Hindlimb muscle (tissue), 1 donor: ENCODE measurements around the gene TTC16. TPM values are rescaled to one million over a fixed set of nuclear protein-coding genes. Genes with fewer than 3 reads are reported as not detected.
"Not testable (repeated sequence)": the region's sequence is repeated elsewhere in the genome, so short reads cannot be mapped to it uniquely, and the experiment has no call there.

Experiments
- DNase-seq: peaks from one replicate; pipeline ENCODE4 v3.0.0-alpha.2; 2013
- polyA plus RNA-seq: library from polyadenylated mRNA; unstranded; fragments of 120-200 nt; gene quantifications from one replicate; pipeline ENCODE4 v1.2.1, GENCODE V29; 2013; ENCODE audit not compliant: insufficient read length

TTC16 gene
- polyA plus RNA-seq, 1 donor = 0.04 TPM

DNA sequence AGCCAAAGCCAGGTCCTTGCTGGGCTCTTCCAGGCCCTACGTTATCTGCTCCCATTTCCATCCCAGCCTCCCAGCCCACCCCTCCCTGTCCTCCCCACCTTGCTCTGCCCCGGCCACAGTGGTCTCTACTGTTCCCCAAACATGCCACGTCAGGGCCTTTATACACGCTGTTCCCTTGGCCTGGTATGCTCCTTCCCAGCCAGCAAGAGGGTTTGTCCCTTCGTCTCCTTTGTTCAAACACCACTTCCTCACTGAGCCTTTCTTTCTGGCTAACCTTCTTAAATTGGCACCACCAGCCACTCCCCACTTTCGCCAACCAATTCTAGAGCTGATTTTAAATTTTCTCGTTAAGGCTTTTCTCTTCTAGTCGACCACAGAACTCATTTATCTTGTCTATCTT lies 52.8 kb downstream of the TTC16 start:
- DNase-seq = no peak

DNA sequence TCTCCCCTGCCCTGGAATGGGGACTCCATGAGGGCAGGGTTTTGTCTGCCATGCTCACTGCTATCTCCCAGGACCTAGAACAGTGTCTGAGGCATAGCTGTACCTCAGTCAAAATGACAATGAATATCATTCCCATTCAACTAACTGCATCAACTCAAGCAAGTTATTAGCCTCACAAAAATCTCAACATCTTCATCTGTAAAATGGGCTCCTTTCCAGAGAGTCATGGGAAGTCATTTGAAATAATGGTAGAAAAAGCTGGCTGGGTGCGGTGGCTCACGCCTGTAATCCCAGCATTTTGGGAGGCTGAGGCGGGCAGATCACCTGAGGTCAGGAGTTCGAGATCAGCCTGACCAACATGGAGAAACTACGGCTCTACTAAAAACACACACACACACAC lies 53.2 kb downstream of the TTC16 start:
- no peak for DNase-seq

DNA sequence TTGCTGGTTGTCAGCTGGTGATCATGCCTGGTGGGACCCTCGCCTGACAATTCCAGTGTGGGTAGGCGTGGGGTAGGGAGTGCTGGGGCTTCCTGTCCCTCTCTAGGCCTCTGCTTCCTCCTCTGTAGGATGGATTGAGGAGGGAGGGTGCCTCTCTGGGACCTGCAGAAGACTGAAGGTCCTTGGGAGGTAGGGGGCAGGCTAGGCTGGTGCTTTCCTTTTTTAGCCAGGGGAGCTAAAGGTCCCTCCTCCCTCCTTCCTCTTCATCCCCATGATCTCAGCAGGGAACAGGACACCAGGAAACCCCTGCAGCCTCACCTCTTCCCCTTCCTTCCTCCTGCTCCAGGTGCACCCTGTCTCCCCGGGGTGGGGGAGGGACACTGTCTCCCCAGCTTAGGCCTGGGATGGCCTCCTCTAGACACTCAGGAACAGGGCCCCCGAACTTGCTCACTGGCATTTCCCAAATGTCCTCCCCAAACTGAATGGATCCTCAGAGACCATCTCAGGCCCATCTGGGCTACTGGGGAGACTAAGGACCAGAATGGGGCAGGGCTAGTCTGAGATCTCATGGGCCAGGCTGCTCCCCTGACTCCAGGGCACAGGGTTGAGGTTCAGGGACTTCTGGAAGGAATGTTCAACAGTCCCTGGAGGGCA lies 54.2 kb downstream of the TTC16 start:
- DNase-seq = no peak

DNA sequence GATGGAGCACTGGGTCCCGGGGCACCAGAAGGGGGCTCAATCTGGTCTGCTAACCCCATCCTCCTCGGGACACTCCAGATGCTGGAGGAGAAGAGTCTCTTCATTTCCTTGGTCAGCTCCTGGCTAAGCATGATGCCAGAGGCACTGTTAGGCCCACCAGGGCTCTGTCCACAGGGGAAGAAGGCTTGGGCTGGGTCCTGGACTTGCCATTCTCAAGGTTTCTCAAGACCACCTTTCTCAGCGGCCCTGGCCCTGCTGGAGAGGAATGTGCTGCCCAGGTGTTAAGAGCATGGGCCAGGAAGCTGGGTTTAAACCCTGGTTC lies 54.7 kb downstream of the TTC16 start:
- DNase-seq = no peak

DNA sequence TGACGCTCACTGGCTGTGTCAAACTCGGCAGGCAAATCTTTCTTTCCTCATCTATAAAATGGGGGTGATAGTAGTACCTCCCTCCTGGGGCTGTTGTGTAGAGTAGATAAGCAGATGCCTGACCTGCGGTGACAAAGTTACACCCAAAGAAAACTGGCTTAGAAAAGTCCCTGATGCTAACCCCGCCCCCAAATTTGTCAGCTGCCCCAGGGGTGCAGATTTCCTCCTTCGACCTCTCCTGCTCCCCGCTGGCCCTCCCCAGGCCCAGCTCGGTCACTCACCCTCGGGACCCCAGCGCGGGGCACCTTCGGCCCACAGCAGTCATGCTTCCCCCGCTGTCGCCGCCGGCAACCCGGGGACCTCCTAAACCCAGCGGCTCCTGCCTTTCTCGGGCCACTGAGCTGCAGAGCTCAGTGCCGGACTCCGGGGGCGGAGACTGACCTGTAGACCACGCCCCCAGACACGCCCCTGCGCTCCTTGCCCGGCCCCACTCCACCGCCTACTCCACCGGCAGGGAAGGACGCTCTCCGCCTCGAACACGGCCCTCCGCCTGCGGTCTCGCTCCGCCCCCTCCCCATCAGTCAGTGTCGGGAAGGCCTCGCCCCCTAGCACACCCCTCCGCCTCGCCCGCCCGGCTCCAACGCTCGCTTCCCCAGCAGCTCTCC lies 55.2 kb downstream of the TTC16 start:
- peak; percentile 95 for DNase-seq

DNA sequence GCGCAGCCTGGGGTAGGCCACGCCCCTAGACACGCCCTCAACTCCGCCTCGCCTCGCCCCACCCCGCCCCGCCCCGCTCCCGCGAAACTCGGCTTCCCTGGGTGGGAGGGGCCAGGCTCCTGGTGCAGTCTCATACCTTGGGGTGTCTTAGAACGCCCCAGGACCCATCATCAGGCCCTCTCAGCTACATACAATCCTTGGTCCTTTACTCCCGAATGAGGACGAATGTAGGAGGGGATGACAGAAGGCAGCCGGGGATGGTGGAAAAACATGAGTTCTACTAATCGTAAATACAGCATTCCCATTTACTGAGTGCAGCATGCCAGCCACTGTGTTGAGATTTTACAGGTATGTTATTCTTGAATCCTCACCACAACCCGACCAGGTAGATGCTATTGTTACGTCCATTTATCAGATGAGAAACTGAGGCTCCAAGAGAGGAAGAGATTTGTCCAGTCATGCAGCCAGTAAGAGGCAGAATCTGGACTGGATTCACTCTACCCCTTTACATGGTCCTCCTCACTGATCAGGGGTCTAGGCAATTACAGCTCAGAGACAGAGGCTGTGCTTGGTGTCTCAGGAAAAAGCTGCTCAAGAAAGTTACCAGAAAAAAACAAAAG lies 55.8 kb downstream of the TTC16 start:
- no peak for DNase-seq

DNA sequence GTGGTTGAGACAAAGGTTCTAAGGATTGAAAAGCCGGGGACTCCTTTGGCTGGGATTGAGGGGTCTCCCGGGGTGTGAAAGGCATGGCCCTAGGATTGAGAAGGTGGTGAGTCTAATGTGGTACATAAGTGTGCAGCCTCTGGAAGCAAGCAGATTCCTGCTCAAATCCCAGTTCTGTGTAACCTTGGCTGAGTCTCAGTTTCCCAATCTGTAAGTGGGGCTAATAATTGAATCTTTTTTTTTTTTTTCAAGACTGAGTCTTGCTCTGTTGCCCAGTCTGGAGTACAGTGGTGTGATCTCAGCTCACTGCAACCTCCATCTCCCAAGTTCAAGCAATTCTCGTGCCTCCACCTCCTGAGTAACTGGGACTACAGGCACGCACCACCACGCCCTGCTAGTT lies 56.7 kb downstream of the TTC16 start:
- DNase-seq = no peak

DNA sequence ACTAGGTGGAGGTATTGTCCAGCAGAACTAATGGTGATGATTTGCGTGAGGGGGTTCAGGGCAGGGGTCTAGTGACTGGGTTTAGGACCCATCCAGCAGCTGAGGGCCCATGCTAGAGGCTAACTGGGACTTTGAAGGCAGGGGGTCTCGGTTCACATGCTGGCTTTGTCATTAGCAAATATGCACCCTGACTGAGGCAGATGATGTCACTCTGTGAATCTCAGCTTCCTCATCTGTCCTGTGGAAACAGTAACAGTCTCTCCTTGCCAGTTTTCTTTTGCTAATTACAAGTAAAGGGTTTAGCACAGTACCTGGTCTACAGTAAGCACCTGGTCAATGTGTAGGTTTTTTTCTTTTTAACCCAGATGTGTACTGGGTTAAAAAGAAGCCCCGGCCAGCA lies 57.4 kb downstream of the TTC16 start:
- DNase-seq = no peak

DNA sequence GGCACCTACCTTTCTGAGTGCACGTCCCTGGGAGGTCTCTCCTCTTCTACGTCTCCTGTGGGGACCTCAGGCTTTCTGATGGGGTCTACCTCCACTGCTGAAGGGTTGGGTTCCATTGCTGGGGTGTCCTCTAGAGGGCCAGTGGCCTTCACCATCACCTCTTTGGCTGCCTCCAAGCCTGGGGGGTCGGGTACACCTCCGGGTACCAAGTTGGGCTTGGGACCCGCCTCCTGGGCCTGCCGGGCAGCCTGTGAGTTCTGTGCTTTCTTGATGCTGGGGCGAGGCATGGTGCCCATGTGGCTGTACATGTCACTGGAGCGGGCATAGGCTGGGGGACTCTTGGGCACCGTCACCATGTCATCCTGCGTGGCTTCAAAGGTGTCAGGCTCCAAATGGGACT lies 58.1 kb downstream of the TTC16 start:
- DNase-seq = no peak

DNA sequence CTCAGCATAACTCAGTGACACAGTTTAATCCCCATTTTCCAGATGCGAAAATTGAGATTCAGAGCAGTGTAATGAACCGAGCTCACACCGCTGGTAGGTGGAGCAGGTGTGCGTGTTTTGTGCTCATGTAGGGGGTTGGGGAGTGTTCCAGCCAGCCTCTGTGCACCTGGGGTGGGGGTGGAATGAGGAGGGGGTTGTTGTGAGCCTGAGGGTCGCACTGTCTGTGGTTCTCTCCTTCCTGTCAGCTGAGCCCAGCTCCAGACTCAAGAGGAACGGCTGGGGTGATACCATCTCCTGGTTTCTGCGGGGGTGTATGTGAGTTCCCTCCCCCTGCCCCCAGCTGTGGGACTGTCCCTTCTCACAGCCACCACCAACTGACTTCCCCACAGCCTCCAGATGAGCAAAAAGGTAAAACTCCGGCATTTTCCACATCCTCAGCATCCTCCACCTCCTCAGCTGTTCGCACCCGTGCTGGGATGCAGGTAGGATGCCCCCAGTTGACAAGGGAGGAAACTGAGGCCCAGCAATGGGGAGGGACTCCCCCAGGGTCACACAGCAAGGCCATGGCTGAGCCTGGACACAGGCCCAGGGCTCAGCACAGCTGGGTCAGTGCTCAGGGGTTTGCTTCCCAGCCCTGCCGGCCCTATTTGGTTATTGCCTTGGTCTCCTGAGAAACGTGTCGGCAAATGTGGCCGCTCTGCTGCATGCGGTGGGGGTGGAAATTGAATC lies 60.5 kb downstream of the TTC16 start:
- DNase-seq = no peak

DNA sequence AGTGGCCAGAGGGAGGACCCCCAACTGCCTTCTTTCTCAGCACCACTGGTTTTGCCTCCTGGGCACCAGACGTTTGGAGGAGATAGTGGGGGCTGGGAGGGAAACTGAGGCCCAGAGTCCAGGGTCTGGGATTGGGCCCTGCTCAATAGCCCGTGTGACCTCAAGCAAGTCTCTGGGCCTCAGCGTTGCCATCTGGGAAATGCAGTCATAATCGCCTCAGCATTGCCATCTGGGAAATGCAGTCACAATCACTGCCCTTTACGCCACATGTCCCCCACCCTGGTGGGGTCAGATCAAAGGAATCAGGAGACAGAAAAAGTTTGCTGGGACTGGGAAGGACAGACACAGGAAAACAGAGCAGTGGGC lies 61.0 kb downstream of the TTC16 start:
- DNase-seq = no peak

DNA sequence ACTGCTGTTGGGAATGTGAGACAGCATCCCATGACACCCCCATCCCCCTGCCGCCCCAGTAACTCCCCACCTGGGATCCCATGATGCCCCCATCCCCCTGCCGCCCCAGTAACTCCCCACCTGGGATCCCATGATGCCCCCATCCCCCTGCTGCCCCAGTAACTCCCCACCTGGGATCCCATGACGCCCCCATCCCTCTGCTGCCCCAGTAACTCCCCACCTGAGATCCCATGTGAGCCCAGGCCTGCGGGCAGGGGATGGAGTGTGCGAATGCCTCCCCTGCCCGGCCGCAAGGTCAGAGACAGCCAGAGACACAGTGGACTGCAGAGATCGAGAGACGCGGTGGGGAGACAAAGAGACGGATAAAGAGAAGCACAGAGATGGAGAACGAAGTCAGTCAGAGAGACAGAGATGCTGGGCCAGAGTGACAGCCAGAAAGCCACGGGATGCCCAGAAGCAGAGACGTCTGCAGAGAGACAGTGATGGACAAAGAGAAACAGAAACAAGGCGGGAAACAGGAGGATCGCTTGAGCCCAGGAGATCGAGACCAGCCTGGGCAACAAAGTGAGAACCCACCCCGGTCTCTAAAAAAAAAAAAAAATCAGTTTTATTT lies 61.6 kb downstream of the TTC16 start:
- DNase-seq = no peak

DNA sequence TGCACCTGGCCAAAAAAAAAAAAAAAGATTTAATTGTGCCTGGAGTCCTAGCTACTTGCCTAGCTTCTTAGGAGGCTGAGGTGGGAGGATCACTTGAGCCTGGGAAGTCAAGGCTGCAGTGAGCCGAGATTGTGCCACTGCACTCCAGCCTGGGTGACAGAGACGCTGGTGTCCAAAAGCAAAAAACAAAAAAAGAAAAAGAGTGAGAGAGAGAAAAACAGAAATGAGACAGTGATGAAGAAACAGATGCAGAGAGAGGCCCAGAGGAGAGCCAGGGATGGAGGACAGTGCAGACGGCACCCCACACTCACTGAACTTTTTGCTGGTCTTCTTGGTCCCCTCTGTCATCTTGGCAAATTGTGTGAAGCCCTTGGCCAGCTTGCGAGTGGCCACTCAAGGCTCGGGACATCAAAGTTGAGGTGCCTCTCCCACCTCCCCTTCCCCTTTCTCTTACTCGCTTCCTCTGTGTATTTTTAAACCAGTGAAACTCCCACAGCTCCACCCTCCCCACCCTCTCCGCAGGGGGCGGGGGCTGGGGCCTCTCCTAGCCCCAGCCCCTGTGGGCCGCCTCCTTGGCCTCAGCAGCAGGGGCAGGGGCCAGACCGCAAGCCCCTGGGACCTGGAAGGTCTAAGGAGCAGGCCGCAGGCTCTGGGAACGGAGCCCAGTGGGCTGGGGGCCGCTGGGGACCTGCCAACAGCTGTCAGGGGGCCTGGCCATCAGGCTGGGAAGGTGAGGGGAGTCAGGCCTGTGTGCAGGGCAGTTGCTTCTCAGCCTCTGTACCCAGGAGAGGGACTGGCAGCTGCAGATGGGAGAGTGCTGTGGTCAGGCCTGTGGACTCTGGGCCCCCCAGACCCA lies 62.6 kb downstream of the TTC16 start, which contains the start of gene SH2D3C:
TSS of gene SH2D3C (minus strand) at position 387 of the 856 bp plus-strand sequence. CDS start at position 348, 39 bp downstream.
- no peak for DNase-seq

DNA sequence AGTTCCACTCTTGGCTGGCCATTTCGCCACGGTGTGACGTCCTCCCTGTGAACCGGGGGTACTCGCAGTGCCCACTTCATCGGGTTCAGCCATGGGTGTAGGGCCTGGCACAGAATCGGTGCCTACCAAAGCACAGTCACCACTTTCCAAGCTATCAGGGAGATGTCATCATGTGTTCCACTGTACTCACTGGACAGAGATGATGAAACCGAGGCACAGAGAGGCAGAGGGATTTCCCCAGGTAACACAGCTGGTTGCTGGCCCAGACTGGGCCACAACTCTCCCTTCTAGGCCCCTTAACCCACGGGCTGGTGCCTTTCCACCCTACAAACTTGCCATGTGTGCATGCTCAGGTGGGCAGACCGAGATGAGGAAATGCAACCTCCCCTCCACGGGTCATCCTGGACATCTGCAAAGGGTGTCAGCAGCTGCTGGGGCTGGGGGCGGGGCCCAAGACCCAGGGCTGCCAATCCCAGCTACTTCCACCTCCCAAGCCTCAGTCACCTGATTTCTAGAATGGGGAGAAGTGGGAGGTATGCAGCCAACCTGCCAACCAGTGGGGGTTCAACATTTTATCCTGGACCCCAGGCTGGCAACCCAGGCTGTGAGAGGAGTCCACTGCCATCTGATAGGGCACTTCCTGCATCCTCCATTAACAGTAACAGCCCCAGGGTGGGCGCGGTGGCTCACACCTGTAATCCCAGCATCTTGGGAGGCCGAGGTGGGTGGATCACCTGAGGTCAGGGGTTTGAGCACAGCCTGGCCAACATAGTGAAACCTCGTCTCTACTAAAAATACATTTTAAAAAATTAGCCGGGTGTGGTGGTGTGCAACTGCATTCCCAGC lies 63.5 kb downstream of the TTC16 start:
- no peak for DNase-seq

DNA sequence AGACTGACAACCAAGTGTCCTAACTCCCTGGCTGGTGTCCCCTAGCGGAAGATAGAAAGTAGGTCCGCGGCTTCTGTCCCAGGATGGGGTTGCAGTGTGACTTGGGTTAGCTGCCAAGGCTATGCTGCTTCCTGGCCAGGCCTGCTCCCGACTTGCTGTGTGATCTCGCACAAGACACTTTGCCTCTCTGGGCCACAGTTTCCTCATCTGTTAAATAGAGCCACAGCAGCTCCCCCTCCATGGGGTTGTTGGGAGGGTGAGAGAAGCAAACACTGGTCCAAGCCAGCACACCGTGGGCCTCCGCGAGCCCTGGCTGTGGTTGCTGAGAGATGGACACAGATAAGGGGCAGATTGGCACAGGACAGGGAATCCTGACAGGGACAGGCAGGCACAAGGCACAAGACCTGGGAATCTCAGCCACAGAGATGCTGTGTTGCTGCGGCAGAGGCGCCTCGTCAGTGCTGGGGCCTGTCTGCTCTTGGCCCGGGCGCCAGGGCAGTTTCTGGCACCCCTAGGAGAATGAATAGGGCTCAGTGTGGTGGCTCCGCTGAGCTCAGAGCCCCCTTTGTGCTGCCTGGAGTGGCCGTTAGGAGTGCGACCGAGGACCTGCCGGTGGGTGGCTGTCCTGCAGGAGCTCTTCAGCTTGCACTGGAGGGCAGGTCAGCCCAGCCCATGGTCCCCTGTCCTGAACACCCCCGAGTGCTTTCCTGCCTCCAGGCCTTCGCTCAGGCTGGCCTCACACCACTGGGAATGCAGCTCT lies 64.4 kb downstream of the TTC16 start:
- no peak for DNase-seq

DNA sequence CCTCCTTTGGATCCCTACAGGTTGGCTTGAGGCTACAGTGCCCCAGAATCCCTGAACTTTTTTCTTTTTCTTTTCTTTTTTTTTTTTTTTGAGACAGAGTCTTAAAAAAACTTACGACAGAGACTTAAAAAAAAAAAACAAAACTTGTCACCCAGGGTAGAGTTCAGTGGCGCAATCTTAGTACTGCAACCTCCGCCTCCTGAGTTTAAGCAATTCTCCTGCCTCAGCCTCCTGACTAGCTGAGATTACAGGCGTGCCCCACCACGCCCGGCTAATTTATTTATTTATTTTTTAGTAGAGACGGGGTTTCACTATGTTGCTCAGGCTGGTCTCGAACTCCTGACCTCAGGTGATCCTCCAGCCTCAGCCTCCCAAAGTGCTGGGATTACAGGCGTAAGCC lies 65.0 kb downstream of the TTC16 start:
- not testable (repeated sequence) for DNase-seq
